Stimulated activated CD4-positive, alpha-beta T cell treated with anti-CD3 and anti-CD28 coated beads, Interleukin-12 subunit alpha, Interleukin-12 subunit beta, amount 100 ng/mL, for 4 hours (primary cell): ENCODE measurements around the gene FAM228A.

ENCODE experiments used
- DNase-seq: peaks from one replicate; pipeline ENCODE4 v3.0.0-alpha.2; 2020

FAM228A gene

DNA sequence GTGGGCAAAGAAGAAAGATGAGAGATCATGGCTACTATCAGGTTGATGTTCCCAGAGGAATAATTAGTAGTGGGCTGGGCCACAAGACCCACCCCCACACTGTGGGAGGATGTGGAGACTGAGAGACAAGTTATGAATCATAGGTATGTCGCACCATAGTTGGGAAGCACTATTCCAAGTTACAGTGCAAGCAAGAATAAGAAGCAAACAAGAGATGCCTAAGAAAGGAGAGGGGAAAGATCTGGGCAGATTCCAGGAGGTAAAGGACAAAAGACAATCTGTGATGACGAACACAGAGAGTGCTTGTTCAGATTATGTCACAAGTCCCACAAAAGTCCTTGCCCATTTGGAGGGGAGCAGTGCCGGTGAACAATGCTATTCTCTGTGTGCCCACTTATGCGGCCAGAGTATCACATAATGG is 56.6 kb downstream of the FAM228A start:
- no peak for DNase-seq

DNA sequence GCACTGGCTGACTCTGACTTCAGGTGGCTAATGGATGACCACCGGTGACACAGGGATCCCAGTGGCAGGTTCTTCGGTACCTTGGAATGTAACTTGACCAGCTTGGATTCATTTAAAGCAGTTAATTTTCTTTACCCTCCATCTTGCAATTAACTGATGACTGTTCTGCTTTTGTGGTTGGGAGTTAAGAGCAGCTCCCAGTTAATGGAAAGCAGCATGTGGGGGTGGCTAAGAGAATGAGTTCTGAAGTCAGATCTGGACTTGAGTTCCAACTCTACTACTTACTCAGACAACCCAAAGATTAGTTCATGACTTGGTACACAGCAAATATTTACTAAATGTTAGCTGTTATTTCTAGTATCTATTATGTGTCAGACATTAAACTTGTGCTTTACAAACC is 58.5 kb downstream of the FAM228A start:
- no peak for DNase-seq

DNA sequence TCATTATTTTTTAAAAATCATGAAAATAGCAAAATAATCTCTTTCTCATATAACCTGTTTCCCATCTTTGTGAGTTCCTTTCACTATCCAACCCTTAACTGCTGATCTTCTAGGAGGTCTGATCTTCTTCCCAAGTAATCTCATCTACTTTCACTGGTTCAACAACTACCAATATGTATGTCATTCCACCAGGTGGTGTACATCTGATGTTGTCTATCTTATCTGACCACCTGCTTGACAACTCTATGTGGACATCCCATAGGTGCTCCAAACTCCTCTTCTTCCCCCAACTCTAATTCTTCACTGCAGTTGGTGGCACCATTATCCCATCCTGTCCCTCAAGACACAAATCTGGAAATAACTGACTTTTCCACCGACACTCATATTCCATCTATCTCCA is 62.5 kb downstream of the FAM228A start:
- no peak for DNase-seq

DNA sequence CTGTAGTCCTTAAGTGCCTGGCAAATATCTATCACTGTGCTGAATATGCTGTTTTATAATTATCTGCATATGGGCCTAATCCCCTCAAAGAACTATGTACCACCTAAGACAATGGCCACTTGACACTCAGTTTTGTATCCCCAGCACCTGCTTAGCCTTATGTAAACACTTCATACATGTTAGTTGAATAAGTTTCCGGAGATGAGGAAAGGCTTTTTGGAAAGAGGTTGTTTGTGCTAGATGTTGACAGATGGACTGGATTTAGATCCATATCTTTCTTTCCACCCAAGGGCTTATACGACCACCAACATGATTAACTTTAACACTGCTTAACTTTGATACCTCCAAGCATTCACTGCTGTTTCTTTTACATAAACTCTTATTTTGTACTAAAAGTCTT is 63.3 kb downstream of the FAM228A start:
- no peak for DNase-seq

DNA sequence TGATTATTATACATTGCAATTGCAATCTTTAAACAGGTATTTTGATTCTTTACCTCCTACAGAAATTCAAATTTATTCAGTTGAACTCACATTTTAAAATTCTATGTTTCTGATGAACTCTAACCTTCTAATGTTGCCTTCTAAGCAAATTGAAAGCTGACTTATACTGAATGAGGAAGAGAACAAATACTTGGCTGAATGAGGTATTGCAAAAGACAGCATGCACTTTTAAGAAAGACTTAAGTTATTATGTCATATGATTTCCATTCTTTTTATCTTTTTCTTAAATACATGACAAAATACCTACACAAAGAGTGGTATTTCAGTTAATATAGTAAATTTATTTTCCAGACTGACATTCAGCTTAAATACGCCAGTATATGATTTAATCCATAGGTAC is 64.7 kb downstream of the FAM228A start:
- no peak for DNase-seq
